ENCODE results near the gene YBEY. TPM values are rescaled to one million over a fixed set of nuclear protein-coding genes. Genes with fewer than 3 reads are reported as not detected.

The YBEY gene
- total RNA-seq, 6 donors from 2014 or later, result 7.7 to 26.2 (median 10.8) TPM

GRCh38 chr21:46295177-46295770 is 9.1 kb downstream of the YBEY start:
- Histone ChIP-seq H3K4me1 (peaks cover 10 to 23% (median 14%) of the 10 kb centered on the region in 4 donors), H3K27me3 (peaks cover 0 to 9% (median 1%) of the 10 kb centered on the region in 4 donors), H3K36me3 (peaks cover 0 to 8% (median 6%) of the 10 kb centered on the region in 4 donors), H3K4me3 (no peak overlapping the region), H3K9me3 (no peaks in the 10 kb centered on the region), H3K27ac (peak overlapping the region in 1 of 4 donors; percentile 73)
- TF ChIP-seq POLR2A (IDR thresholded peaks at IDR 0.05) (no peak), EP300 (IDR thresholded peaks at IDR 0.05) (no peak), POLR2AphosphoS5 (IDR thresholded peaks at IDR 0.05) (no peak)
- TF ChIP-seq, protein P1, sequence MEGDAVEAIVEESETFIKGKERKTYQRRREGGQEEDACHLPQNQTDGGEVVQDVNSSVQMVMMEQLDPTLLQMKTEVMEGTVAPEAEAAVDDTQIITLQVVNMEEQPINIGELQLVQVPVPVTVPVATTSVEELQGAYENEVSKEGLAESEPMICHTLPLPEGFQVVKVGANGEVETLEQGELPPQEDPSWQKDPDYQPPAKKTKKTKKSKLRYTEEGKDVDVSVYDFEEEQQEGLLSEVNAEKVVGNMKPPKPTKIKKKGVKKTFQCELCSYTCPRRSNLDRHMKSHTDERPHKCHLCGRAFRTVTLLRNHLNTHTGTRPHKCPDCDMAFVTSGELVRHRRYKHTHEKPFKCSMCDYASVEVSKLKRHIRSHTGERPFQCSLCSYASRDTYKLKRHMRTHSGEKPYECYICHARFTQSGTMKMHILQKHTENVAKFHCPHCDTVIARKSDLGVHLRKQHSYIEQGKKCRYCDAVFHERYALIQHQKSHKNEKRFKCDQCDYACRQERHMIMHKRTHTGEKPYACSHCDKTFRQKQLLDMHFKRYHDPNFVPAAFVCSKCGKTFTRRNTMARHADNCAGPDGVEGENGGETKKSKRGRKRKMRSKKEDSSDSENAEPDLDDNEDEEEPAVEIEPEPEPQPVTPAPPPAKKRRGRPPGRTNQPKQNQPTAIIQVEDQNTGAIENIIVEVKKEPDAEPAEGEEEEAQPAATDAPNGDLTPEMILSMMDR (IDR thresholded peaks at IDR 0.05), result no peak
- DNase-seq (no peak), ATAC-seq (ENCODE audit: low FRiP score in 2 of 2) (peak; percentile 45 to 49)
- WGBS, 2 donors, result 68 to 72% methylated on average over 9 of the region's 9 CpGs

- WGBS, 2 donors, result 68 to 74% methylated on average over 20 to 22 of the region's 29 CpGs
- peak; percentile 52 to 86 for DNase-seq
- H3K4me1 ChIP-seq, result peaks cover 10 to 23% (median 14%) of the 10 kb centered on the region in 4 donors
- no peak for TF ChIP-seq POLR2AphosphoS5 (IDR thresholded peaks at IDR 0.05)
- no peak for TF ChIP-seq EP300 (IDR thresholded peaks at IDR 0.05)
- TF ChIP-seq, protein P1 (IDR thresholded peaks at IDR 0.05), result no peak
- TF ChIP-seq POLR2A (IDR thresholded peaks at IDR 0.05), result peak in 1 of 4 donors; percentile 47
- peaks cover 0 to 10% (median 6%) of the 10 kb centered on the region in 4 donors for H3K36me3 ChIP-seq
- H3K4me3 ChIP-seq, result peak overlapping the region in 2 of 4 donors; percentile 14 to 34
- peaks cover 0 to 9% (median 1%) of the 10 kb centered on the region in 4 donors for H3K27me3 ChIP-seq
- H3K27ac ChIP-seq, result peak overlapping the region in 1 of 4 donors; percentile 73
- ATAC-seq (ENCODE audit: low FRiP score in 2 of 2), result peak; percentile 90 to 95
- H3K9me3 ChIP-seq, result no peaks in the 10 kb centered on the region
Observed at GRCh38 chr21:46295996-46296752, 10.0 kb downstream of the YBEY start.

DNA sequence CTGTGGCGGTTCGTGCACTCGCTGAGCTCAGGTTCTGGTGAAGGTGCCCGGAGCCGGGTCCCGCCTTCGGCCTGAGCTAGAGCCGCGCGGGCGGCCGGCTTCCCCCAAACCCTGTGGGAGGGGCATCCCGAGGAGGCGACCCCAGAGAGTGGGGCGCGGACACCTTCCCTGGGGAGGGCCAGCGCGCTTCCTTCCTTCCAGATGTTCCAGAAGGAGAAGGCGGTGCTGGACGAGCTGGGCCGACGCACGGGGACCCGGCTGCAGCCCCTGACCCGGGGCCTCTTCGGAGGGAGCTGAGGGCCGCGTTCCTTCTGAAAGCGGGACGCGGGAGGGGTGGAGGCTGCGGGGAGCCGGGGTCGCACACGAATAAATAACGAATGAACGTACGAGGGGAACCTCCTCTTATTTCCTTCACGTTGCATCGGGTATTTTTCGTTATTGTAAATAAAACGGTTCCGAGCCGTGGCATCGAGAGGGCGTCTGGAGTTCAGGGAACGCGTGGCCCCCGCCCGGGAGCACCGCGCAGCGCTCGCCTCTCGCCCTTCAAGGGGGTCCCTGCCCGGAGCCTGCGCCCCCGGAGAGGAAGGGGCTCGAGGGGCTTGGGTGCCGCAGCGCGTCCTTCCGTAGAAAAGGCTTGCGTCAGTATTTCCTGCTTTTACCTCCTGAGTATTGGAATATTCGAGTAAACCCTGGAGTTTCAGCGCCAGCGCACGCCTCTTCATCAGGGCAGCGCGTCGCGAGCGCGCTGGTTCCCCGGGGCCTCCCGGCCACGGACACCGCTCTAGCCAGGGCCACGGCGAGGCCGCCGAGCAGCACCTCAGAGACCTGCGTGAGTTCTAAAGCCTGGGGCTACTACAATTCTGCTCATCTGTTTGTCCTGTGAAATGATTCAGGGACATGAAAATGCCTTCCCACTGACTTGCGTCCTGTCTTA is 11.5 kb downstream of the YBEY start:
- Histone ChIP-seq H3K36me3 (peaks cover 0 to 5% (median 2%) of the 10 kb centered on the region in 4 donors), H3K27me3 (peaks cover 0 to 9% (median 1%) of the 10 kb centered on the region in 4 donors), H3K9me3 (no peaks in the 10 kb centered on the region), H3K4me1 (peaks cover 10 to 23% (median 14%) of the 10 kb centered on the region in 4 donors), H3K27ac (peak overlapping the region in 3 of 4 donors; percentile 36 to 70 (median 43)), H3K4me3 (peak overlapping the region; percentile 42 to 62 (median 50))
- peak in 1 of 2 donors; percentile 43 for ATAC-seq (ENCODE audit: low FRiP score in 2 of 2)
- TF ChIP-seq, protein P1 (IDR thresholded peaks at IDR 0.05), result no peak
- TF ChIP-seq POLR2AphosphoS5 (IDR thresholded peaks at IDR 0.05), result no peak
- no peak for TF ChIP-seq EP300 (IDR thresholded peaks at IDR 0.05)
- no peak for TF ChIP-seq POLR2A (IDR thresholded peaks at IDR 0.05)
- peak in 1 of 2 donors; percentile 87 for DNase-seq
- 6 to 9% methylated on average over 21 to 76 of the region's 84 CpGs for WGBS, 2 donors

DNA sequence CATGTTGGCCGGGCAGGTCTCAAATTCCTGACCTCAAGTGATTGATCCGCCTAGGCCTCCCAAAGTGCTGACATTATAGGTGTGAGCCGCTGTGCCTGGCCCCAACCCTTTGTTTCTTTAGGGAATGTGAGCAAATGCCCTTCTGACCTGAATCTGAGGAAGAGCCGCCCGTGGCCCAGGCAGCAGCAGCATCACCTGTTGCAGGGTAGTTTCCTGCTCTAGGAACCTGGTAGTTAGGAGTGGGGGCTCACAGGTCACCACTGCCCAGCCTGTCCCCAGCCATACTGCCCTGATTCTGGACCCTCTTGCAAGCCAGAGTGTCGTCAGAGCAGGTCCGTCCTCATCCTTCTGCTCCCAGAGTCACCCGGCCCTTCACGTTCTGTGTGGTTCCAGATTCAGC is 13.0 kb downstream of the YBEY start:
- Histone ChIP-seq H3K36me3 (peaks cover 0 to 5% (median 2%) of the 10 kb centered on the region in 4 donors), H3K9me3 (no peaks in the 10 kb centered on the region), H3K4me1 (peaks cover 10 to 23% (median 14%) of the 10 kb centered on the region in 4 donors), H3K4me3 (no peak overlapping the region), H3K27me3 (peaks cover 0 to 9% (median 1%) of the 10 kb centered on the region in 4 donors), H3K27ac (no peak overlapping the region)
- WGBS, 2 donors, result 67 to 92% methylated on average over 2 to 9 of the region's 9 CpGs
- TF ChIP-seq, protein P1 (IDR thresholded peaks at IDR 0.05), result no peak
- TF ChIP-seq POLR2A (IDR thresholded peaks at IDR 0.05) (no peak), POLR2AphosphoS5 (IDR thresholded peaks at IDR 0.05) (no peak), EP300 (IDR thresholded peaks at IDR 0.05) (no peak)
- ATAC-seq (ENCODE audit: low FRiP score in 2 of 2), result no peak
- DNase-seq, result no peak

Measured in upper lobe of left lung (tissue), 6 donors.